NCI-H146 treated with DMSO at 0.1 percent for 48 hours (cell line): ENCODE measurements around the gene SPTB.
A peak's percentile ranks its signal among the peaks of the same experiment; 100 is the strongest.
"Not testable (repeated sequence)": the region's sequence is repeated elsewhere in the genome, so short reads cannot be mapped to it uniquely, and the experiment has no call there.

Source experiments
- DNase-seq: peaks from one replicate; lab custom pipeline; 2025; ENCODE audit not compliant: unreplicated experiment; lab: John Stamatoyannopoulos, UW

Gene SPTB

DNA sequence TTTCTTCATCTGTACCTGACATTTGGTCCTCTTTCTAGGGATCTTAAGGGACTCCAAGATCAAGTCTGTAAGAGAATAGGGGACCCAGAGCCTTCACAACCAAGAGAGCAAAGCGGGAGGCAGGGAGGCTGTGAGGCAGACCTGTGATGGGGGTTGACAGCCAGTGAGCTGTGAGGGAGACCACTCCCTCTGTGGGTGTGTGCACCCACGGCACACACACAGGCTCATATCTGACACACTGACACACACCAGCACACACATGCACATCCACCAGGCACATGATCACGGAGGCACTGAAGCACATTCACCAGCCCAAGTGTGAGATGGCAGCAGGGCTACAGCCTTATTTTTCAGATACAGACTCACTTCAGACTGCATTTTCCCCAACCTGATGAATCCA, 55.2 kb downstream of the SPTB start:
- DNase-seq: no peak

DNA sequence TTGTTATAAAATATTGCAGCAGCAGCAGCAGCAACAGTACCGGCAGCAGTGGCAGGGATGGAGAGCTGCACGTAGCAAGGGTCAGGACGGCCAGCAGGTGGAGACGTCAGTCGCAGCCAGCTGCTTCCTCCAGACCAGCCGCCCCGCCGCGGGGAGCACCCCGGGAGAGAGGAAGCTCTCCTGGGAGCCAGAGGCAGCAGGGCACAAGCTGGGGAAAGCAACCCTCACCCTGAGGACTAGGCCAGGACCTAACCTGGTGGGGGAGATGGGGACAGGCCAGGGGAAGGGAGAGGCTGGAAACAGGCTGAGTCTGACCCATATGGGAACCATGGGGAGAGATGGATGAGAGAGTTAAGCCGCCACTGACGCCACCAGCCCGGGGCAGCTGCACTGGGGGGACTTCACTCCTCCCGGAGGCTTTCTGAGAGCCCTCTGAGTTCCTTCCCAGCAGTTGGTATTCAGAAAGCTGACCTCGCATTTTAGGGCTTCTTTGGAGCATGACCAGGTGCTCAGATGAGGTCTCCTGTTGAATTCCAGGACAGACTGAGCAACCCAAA, 56.3 kb downstream of the SPTB start:
- peak; percentile 40 for DNase-seq

DNA sequence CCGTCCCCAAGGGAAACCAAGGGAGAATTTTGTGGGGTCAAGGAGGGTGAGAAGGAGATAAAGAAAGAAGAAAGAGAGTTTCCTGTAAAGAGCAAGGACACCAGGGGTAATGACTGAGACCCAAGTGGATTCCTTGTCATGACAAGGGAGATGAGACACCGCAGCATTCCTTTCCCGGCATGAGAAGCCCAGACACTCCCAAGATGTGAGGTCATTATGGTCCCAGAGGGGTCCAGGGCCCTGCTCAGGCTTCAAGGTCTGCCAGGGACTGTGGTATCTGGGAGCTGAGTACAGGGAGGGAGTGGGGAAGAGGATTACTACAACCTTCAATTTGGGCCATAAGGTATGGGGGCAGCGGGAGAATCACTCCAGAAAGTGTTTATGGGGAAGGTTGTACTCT, 58.1 kb downstream of the SPTB start:
- DNase-seq: no peak

DNA sequence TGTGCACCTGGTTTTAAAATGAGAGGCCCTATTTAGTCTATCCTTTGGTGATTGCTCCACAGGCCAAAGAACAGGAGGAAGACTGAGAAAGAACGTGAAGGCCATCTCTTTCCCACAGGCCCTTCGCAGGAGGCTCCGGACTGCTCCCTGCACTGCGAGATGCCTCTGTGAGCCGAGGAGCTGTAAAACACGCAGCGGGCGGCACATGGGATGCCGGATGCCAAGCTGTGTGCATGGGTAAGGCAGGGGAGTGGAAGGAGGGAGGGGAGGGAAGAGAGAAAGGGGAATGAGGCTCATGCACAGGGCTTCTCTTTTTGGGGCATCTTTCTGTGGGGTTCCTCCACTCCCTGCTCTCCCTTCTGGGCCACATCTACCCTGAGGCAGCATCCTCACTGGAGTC, 61.6 kb downstream of the SPTB start:
- no peak for DNase-seq

DNA sequence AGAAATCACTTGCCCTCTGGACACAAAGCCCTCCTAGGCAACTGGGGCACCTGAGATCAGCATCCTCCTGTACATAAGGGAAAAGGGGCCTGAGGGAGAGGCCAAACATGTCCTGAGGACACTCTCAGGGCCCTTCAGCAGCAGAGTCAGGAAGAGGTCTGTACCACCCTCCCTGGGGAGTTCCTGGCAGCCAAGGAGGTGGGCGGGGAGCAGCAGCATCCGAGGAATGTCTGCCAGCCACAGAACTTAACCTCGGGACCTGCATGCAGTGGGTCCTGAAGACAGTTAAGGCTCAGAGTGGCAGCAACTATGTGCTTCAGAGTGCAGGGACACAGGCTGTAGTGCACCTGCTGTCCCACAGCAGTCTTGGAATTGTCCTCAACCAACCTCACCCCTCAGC, 62.1 kb downstream of the SPTB start:
- no peak for DNase-seq

DNA sequence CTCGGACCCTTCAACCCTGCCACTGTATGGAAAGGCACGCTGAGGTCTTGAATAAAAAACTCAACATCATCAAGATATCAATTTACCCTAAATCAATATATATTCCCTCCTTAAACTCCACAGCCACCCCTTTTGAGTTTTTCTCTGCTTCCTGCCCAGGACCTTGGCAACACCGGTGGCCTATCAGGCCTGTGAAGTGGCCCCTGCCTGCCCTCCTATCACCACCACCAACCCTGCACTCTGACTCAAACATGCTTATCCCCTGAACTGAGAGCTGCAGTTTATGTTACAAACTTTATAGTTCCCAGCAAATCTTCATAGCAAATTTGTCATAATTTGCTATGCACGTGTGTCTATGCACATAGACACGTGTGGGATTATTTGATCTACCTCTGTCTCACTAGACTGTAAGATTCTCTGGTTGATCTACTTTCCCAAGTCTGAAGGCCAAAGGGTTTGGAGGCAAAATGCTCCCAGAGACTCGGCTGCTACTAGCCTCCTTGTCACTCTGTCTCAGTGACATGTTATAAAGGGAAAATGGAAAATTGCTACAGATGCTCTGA, 63.4 kb downstream of the SPTB start:
- no peak for DNase-seq

DNA sequence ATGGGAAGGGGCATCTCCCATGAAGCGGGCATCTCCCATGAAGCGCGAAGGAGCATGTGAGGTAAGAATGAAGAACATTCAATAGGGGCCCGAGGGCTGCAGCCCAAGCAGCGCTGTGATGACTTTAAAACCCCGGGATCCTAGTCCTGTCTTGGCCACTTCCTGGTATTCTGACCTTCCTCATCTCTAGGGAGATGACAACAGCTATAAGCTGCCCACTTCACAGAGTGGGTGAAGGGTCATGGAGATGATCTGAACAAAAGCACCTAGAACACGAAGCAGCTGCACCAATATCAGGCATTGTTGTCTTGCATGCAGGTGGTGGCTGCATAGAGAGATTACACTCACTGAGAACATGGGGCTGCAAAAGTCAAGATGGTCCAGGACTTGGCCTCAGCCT, 64.5 kb downstream of the SPTB start:
- peak; percentile 60 for DNase-seq

DNA sequence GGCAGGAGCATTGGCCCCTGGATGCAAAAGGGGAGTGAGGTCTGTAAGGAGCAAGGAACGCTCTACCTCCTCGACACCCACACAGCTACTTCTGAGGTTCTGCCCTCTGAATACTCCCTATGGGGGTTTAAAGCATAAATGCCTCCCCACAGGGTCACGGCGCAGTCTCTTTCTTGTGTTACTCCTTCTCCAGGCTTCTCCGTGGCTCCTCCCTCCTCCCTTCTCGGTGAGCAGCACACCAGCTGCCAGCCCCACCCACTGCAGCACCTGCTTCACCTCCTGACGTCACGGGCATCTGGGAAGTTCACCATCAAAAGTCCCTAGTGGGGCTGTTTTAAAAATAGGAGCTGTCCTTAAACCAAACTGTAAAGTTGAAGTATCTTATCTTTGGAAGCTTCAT, 67.3 kb downstream of the SPTB start:
- DNase-seq: peak; percentile 62

DNA sequence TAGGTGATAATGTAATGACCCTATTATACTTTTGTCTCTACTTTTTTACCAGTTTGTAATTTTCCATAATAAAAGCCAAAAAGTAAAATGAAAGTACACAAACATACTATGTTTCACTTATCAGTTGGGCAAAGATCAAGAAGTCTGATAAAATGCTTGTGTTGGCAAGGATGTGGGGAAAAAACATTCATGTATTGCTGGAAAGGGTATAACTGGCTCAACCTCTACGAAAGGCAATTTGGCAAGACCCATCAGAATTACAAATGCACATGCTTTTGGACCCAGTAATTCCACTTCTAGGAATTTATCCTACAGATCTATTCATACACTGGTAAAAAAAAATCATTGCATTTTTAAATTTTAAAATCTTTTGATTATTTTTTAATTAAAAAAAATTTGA, 68.0 kb downstream of the SPTB start:
- DNase-seq: no peak

DNA sequence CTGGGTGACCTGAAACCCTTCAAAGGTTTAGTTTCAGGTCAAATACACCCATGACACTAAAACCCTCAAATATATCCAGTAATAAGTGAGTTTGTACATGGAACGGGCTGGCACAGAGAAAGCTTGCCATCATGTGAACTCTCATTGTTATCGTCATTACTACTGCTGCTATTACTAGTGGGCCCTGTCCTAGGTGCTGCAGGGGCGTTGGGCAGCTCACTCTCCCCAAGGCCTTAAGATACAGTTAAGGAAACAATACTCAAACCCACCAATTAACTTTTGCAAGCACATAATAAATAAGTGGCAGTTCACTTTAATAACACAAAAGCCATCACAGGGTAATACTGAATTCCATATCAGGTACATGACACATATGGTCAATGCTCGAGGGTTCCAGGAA, 71.3 kb downstream of the SPTB start:
- no peak for DNase-seq

DNA sequence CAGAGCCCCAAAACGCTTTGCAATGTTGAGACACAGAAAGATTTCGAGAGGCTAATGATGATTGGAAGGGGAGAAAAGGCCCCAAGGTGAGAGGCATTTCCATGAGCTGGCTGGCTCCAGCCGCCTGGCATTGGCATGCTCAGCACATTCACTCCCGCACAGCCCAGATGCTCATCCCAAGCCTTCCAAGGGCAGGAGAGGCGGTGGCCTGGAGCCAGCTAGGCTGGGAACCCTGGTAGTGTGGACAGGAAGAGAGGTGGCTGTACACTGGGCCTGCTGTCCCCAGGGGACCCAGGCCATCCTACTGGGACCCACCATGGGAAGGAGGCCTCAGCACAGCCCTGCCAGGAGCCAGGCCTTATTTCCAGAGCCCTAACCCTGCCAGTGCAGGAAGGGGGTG, 72.2 kb downstream of the SPTB start:
- DNase-seq: no peak

DNA sequence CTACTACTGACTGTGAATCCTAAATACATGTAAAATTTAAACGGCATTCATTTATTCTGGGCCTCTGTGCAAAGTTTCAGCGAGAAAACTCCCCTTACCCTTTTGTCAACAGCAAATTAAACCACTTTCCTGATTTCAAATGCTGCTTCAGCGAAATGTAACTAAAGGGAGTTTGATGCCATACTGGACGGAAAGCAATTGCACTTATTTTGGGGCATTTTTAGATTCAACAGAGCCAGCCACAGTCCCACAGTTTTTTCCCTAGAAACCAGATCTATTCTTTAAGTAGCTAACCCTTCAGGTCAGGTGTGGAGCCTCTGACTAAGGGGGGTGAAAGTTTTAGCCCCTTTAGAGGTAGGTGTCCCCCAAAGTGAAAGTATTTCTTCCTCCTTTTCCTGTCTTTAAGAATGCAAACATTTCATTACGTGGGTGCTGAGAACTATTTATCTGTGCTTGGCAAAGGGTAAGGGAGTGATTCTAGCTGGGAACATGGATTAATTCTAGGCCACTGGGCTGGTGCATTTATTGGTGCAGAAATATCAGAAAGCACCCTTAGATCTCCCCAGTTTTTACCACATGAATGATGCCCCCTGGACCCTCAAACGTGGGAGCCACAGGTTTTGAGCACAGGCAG, 72.7 kb downstream of the SPTB start:
- no peak for DNase-seq

DNA sequence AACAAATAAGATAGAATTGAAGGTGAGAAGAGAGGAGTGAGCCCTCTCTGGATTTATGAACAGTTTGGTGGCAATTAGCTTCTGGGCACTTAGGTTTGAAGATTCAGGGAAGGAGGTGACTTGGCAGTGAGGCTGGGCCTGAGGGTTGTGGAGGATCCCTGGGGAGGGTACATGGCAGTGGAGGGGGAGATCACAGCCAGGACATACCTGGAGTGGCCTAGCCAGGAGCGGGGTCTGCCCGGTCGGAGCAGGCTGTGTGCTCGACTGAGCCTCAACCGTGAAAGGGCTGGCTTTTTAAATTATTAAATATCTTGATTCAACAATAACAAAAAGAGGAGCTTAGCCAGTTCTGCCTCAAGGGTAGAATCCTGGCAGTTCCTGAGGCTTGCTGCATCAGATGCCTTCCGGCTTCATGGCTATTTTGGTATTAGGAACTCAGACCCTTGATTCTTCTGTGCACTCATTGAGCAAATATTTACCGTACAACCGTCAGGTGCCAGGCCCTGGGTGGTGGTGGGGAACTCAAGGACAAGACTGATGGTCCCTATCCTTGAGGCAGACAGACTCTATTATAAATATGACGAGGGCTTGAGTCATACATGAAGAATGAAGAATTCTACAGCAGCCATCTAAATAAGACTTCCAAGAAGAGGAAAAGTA, 73.4 kb downstream of the SPTB start:
- DNase-seq: peak; percentile 24

DNA sequence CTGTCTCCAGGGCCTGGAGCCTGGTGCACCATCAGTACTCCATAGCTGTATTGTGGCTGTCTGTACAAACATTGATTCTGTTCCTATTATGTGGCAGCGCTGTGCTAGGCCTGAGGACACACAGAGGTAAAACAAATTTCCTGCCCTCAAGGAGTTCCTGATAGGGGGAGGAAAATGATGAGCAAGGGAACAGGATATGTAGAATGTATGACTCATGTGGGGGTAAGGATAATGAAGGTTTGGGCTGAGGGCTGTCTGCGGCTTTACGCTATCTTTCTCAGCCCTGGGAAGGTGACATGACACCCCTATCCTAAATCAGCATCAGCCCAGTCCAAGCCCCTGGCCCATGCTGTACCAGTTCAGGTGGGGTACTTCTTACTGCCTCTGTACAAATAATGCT, 74.1 kb downstream of the SPTB start:
- DNase-seq: not testable (repeated sequence)

DNA sequence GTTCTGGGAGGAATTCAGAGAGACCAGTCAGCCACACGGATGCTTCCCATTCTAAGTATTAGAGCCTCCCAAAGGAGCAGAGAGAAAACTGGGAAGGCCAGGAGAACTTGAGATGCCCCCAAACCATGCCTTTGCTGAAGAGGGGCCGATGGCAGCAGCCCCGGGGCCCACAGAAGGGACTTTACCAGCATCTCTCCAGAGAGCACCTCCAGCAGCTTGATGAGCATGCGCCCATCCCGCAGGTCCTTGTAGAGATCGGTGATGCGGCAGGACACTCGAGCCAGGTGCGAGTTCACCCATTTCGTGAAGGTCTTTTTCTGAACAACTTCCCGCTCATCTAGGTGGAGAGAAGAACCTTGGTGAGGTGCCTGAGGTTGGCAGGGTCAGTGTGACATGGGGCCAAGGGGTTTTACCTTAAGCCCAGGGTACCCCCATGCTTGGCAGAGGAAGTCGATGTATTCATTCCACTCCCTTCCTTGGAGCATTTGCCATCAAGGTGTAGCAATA, 74.9 kb downstream of the SPTB start:
- DNase-seq: no peak

DNA sequence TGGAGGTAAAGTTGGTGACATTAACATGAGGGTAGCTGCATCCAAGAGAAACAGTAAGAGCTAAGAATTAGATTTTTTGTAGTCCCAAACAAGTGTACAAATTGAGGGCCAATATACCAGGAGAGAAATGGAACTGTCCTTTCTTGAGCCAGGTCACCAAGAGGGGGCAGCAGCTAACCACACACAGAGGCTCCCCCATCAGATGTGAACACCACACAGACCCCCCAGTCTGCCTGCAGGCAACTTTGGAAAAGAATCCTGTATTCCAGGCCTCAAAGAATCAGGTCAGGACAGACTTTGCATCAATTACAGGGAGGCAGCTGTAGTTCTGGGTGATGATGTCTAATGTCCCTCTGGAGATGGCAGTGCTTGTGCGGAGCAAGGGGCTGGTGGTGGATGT, 77.9 kb downstream of the SPTB start:
- no peak for DNase-seq

DNA sequence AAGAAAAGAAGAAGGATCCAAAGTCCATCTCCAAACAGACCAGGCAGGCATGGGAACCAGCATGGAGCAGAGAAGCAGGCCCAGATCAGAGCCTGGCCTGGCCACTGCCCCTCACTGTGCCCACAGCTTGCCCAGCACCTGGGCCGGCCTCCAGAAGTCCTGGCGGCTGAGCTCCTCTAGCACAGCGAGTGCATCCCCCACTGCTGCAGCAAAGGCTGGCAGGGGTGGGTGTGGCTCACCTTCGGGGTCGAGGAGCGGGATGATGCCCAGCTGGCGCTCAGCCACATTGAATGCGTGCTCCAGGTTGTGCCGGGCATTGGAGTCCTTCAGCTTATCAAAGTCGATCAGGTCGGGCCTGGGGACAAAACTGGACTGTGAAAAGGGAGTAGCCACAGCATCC, 78.7 kb downstream of the SPTB start:
- DNase-seq: no peak

DNA sequence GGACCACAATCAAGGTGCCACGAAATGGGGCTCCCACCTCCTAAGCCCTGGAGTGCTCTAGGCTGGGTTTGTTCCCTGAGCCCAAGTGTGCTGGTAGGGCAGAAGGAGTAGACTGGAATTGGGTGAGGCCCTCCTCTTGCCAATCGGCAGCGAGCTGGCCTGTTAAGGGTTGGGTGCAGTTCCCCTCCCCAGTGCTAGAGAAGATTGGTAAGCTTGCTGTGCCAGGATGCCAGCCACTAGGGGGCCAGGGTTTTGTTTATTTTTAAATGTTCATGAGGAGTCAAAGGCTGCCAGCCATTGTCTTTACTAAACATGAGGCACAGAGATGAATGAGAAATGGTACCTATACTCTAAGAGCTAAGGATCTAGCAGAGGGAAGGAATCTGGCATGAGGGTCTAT, 79.7 kb downstream of the SPTB start:
- no peak for DNase-seq

DNA sequence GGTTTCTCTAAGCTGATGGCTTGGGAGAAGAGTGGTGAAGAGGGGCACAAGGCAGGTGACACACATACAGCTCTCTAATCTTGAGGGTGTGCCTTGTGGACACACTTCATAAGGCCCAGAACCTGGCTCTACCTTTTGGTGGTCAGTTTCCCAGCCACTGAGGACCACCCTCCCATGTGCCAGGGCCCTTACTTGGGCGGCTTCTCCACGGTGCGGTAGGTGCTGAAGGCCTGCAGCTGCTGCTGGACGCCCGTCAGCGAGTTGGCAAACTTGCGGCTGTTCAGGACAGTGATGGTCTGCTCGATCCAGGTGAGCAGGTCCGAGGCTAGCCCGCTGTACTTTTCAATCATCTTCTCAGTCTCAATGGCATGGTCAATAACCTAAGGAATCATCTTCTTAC, 80.2 kb downstream of the SPTB start:
- no peak for DNase-seq

DNA sequence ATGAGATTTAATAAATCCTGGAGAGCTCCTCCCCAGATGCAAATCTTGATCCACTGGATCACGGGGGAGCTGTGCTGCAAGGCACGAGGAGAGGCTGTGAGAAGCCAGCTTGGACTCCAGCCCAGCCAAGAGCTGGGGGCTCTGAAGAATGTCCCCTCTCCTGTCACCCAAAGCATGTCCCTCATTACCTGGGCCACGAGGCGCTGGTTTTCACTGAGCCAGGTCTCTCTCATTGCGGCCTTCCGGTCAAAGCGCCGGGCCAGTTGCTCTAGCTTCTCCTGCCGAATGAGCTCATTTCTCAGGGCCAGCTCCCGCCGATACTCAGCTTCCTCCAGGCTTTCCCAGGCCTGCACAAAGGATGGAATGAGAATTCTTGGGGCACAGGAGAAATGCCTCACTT, 83.3 kb downstream of the SPTB start:
- DNase-seq: no peak

DNA sequence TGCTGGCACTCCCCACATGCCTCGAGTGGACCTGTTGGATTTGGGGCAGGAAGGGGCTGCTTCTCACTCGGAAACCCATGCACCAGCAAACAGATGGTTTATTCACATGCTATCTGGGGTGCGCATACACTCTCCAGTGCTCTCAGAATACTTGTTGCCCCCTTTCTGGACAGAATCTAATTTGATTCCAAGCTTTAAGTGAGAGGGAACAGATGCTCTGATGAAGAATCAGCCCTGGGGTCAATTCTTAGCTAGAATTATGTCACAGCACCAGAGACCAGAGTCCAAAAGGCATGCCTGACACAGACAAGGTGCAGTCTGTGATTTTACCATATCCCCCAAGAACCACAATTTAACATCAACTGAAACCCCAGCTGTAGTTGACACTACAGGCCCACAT, 83.8 kb downstream of the SPTB start:
- no peak for DNase-seq

DNA sequence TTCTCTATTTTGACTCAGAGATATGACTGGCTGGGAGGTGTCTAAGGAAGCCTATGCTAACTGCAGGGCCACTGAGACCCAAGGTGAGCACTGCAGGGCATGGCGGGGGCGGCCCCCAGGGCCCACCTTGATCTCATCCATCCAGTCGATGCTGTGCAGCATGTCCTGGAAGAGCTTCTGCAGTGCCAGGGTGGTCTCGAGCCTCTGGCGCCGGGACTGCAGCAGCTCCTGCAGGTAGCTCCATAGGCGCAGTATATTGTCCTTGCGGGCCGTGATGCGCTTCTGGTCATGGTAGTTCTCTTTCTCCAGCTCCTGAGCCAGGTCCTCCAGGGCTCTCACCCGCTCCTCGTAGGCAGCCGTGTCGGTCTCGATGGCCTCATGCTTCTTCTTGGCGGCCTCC, 84.5 kb downstream of the SPTB start:
- DNase-seq: no peak
